HG02623 (cell line): ENCODE measurements around the gene CMTM7.
"Not testable (repeated sequence)": the region's sequence is repeated elsewhere in the genome, so short reads cannot be mapped to it uniquely, and the experiment has no call there.

Source experiments
- ATAC-seq: cut with Tn5 transposase; IDR thresholded peaks from one replicate; pipeline ENCODE4 v1.9.1; 2021; ENCODE audit warnings: moderate library complexity; ENCODE audit not compliant: unreplicated experiment

CMTM7 gene

GRCh38 chr3:32455609-32456428, 64.2 kb downstream of the CMTM7 start:
- no peak for ATAC-seq

GRCh38 chr3:32456429-32457130, 64.9 kb downstream of the CMTM7 start:
- ATAC-seq, result no peak

GRCh38 chr3:32457971-32458471, 66.4 kb downstream of the CMTM7 start:
- ATAC-seq, result no peak

- no peak for ATAC-seq
Observed at GRCh38 chr3:32459450-32459849, 67.8 kb downstream of the CMTM7 start.

GRCh38 chr3:32460031-32460749, 68.5 kb downstream of the CMTM7 start:
- ATAC-seq, result peak; percentile 81

- not testable (repeated sequence) for ATAC-seq
Observed at GRCh38 chr3:32460817-32461496, 69.3 kb downstream of the CMTM7 start.

- not testable (repeated sequence) for ATAC-seq
Observed at GRCh38 chr3:32462191-32462986, 70.7 kb downstream of the CMTM7 start.

- ATAC-seq, result not testable (repeated sequence)
Observed at GRCh38 chr3:32463415-32463814, 71.8 kb downstream of the CMTM7 start.

- ATAC-seq, result not testable (repeated sequence)
Observed at GRCh38 chr3:32464726-32465125, 73.1 kb downstream of the CMTM7 start.

GRCh38 chr3:32466808-32467207, 75.2 kb downstream of the CMTM7 start:
- ATAC-seq, result not testable (repeated sequence)

GRCh38 chr3:32467333-32468070, 75.8 kb downstream of the CMTM7 start:
- peak; percentile 61 for ATAC-seq

- ATAC-seq, result peak; percentile 18
Observed at GRCh38 chr3:32469151-32469874, 77.7 kb downstream of the CMTM7 start.

- no peak for ATAC-seq
Observed at GRCh38 chr3:32470362-32470761, 78.7 kb downstream of the CMTM7 start.

- ATAC-seq, result no peak
Observed at GRCh38 chr3:32471246-32471645, 79.6 kb downstream of the CMTM7 start.

- not testable (repeated sequence) for ATAC-seq
Observed at GRCh38 chr3:32472151-32472550, 80.5 kb downstream of the CMTM7 start.

GRCh38 chr3:32474201-32474600, 82.5 kb downstream of the CMTM7 start:
- ATAC-seq, result no peak

- ATAC-seq, result no peak
Observed at GRCh38 chr3:32480604-32481003, 89.0 kb downstream of the CMTM7 start.

GRCh38 chr3:32481791-32482631, 90.4 kb downstream of the CMTM7 start:
- ATAC-seq, result no peak
